Fibroblast of peridontal ligament (primary cell): Measurements from ENCODE around the gene VPS51.
A peak's percentile ranks its signal among the peaks of the same experiment; 100 is the strongest.

Source experiments
- DNase-seq: peaks from one replicate; pipeline ENCODE4 v3.0.0-alpha.2; 2010; ENCODE audit errors: extremely low read depth

The VPS51 gene

DNA sequence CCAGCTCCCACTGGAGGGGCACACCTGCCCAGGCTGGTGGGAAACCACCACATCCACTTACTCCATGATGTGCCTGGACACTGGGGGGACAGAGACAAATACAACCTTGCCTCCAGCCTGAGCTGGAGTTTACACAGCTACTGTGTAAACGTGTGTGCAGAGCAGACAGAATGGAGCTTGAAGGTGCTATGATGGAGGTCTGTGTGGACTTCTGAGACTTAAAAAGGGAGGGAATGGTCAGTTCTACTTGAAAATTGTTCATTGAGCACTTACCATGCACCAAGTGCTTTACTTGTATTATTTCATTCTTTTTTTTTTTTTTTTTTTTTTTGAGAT is 23.4 kb upstream of the VPS51 start:
- no peak for DNase-seq

DNA sequence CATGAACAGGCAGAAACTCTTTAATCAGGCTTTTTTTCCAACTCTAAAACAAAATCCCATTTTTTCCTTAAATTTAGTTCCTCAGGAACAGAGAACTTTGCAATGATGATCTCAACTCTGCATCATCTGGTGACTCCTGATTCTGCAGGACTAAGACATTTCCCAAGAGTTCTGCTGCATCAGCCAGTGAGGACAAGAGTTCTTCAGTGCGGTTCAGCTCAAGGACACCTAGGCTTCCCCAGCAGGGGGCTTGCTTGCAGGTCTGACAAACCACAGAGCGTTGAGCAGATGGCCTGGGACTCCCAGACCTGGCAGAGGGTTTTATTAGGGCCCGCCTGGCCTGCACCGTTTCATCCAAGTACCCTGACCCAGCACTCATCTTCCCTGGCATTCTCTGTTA is 18.6 kb upstream of the VPS51 start:
- no peak for DNase-seq

DNA sequence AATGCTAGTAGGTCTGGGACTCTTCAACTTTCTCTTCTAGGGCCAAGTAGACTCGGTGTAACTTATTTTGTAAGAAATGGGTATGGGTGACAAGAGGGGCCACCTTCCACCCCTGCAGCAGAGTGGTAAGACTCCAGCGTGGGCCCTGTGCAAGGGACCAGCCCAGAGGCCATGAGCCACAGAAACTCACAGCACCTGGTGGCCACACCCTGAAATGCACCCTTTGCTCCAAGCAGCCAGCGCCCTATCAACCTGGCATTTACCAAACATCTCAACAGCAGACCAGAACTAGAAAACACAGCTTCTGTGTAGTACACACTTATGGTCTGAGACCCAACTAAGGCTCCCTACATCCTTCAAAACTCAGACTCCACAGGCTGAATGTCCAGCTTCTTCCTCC is 17.9 kb upstream of the VPS51 start:
- peak; percentile 14 for DNase-seq

DNA sequence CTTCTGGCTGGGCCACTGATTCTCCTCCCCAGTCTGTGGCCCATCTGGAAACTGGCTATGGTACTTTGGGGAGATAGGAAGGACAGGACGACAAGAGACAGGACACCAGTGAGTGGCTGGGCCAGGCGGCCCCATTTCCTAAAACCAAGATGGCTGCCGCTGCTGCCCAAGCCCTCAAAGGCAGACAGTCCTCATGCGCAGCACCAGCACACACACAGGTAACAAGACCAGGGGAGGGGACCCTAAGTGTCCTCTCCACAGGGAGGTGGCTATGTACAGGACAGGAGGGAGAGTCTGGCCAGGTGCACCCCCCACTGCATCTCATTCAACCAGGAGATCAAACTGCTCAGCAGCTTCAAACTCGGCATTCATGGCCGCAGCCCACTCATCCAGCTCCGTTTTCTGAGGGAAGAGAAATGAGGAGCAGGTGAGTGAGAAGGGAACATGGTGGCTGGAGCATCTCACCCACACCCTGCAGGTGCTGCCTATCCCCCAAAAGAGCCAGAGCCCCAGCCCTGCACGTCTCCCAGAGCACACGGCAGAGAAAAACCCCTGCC is 17.1 kb upstream of the VPS51 start:
- DNase-seq: no peak

DNA sequence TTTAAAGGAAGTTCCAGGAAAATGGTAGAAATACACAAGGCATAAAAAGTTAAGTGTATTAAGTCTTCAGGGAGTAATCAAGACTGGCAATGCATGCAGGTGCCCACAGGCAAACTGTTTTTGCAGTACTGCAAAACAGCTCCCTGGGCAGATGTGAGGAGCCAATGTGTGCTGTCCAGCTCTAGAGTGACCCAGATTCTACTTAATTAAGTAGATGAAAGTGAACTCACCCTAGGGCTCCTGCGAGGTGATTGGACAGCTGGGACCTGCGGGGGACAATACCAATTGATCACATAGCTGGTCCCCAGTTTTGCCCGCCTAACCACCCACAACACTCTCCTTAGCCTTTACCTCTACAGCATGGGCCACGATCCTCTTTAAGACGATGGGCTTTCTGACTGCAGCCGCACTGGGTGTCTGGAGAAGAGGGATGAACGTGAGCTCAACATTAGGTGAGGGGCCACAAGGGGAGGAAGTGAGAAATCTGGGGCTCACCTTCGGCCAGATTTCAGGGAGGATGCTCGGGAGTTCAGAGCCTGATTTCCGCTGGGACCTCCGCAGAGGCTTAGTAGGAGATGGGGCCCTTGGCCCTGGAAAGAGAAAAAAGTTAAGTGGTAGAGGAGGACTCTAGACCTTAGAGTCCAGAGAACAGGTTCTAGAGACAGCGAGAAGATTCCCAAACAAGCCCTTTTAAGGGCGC is 12.7 kb upstream of the VPS51 start:
- DNase-seq: no peak

DNA sequence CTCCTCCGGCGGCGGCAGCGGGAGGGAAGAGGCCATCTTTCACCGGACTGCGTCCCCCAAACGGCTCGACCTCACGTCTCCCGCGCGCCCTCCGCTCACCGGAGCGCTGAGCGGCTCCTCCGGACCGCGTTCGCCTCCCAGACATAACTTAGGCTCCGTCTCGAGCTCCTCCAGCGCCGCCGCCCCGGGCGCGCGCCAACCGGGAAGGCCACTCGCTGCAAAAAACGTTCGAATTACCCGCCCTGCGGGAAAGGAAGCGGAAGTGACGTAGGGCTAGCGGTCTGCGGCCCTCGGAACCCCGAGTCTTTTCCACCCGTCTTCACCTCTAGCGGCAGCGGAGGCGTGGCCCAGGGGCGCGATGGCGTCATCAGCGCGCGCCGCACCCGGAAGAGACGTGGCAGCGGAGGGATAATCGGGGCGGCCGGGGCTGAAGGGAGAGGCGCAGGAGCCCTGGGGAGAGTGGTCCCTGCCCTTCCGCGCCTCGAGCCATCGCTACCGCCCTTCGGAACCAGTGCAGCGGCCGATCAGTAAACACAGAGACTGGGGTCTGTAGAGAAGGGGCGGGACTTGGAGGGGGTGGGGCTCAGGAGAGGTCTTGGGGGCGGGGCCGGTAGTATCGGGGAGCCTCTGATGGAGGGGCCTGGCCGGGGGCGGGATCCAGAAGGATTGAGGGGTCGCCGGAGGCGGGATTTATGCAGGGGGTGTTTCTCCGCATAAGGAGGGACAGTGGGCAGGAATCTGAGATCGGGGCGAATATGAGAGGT is 12.0 kb upstream of the VPS51 start, which contains the start of the genes CDCA5 and ZFPL1:
TSS of gene CDCA5 (minus strand) at position 207 of the 764 bp plus-strand sequence. CDS start at position 145, 62 bp downstream.
TSS of gene ZFPL1 (plus strand) at position 389 of the 764 bp plus-strand sequence. CDS start 477 bp downstream, outside the sequence.
- DNase-seq: peak; percentile 93

DNA sequence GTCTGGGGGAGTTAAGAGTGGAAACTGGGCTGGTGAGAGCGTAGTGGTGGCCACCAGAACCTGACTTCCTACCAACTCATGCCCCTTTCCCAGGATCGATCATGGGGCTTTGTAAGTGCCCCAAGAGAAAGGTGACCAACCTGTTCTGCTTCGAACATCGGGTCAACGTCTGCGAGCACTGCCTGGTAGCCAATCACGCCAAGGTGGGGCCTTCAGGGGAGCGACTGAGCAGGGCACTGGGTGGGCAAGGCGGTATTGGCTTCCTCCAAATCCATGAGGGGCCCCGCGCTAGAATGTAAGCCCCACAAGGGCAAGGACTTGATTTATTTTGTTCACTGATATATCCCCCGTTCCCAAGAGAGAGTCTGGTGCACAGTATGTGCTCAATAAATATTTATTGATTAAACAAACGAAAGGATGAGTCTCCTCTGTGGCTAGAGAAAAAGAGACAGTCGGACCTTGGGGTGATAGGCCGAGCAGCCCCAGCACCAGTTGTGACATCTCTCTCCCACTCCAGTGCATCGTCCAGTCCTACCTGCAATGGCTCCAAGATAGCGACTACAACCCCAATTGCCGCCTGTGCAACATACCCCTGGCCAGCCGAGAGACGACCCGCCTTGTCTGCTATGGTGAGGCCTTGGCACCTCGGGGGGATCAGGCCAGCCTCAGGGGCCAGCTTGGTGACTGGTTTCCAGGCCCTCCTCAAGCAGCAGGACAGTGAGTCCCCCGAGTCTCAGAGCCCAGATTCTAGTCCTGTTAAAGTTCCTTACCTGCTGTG is 11.2 kb upstream of the VPS51 start:
- DNase-seq: no peak

DNA sequence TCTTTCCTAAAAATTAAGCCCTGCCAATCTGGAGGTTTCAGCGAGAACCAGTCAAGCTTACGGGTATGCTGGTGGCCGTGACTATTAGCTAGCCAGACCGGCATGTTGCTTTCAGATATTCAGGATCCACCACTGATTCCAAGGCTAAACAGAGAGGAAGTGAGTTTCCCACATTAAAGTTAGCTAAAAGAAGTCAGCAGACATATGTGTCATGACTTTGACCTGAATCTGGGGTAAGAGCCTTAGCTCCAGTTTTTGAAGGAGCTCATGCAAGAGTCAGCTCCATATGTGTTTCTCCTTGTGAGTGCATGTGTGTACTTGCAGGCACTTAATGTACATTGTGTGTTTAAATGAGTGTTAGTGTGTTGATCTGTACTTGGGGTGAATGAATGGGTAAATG is 10.6 kb upstream of the VPS51 start:
- peak; percentile 3 for DNase-seq

DNA sequence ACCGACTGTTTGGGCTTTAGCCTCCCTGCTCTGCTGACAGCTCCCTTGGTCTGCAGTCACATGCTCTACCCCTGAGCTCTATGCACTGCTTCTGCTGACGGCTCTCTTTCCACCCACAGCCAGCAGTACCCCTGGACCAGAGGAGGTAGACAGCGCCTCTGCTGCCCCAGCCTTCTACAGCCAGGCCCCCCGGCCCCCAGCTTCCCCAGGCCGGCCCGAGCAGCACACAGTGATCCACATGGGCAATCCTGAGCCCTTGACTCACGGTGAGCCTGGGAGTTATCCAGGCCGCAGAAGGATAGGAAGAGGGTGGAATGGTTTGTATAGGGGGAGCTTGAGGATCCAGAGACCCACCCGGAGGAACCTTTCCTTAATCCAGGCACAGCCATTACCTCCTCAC is 9.2 kb upstream of the VPS51 start:
- no peak for DNase-seq

DNA sequence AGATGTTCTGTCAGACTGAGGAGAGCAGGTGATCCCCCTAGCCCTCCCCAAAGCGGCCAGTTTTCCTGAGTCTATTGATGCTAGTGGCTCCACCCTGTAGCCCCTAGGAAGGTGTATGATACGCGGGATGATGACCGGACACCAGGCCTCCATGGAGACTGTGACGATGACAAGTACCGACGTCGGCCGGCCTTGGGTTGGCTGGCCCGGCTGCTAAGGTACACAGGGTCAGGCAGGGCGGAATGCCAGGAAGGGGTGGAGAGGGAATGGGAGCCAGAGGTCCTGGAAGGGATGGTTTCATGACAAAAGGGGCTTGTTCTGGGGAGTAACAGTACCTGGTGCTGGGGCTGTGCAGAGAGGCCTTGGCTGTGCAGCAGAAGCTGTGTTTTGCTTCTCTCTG is 8.8 kb upstream of the VPS51 start:
- DNase-seq: no peak

DNA sequence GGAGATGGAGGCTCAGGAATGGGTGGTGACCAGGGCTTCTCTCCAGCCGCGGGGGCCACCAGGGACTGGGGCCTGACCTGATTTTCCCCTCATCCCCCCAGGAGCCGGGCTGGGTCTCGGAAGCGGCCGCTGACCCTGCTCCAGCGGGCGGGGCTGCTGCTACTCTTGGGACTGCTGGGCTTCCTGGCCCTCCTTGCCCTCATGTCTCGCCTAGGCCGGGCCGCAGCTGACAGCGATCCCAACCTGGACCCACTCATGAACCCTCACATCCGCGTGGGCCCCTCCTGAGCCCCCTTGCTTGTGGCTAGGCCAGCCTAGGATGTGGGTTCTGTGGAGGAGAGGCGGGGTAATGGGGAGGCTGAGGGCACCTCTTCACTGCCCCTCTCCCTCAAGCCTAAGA is 8.2 kb upstream of the VPS51 start:
- no peak for DNase-seq

DNA sequence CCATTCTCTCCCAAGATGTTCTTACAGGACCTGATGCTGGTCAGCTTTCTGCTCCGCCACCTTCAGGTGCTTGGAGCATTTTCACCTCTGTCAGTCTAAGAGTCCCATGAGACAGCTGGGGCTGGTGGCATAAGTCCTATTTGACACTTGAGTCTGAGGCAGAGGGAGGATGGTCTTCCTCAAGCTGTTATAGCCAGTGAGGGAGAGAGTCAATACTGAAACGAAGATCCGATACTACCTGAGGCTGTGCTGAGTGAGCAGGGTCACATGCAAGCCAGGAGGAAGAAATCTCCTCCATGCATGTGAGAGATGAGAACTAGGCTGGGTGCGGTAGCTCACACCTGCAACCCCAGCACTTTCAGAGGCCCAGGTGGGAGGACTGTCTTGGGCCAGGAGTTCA is 6.4 kb upstream of the VPS51 start:
- no peak for DNase-seq

DNA sequence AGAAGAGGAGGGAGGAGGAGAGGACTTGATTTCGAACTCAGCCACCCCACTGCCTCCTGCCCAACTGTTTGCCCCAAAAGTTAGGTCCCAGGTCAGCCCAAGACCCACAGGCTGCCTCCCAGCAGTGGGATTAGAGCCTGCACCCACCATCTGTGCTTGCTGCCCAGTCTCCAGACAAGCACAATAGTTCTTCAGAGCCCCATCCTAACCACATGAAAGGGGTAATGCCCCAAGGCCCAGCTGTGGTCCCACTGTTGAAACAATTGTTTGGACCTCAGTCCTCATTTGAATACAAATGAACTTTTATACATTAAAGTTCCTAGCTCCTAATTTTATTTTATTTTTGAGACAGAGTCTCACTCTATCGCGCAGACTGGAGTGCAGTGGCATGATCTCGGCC is 5.4 kb upstream of the VPS51 start:
- no peak for DNase-seq

DNA sequence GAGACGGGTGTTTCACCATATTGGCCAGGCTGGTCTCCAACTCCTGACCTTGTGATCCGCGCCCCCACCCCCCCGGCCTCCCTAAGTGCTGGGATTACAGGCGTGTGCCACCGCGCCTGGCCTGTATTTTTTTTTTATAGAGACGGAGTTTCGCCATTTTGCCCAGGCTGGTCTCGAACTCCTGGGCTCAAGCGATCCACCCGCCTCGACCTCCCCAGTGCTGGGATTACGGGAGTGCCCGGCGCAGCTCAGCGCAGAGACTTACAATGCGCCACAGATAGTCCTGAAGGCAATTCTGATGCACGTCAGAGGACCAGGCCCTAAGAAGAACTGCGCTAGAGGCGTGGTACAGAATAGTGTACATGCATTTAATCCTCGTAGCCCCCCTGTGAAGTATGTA is 587 bp upstream of the VPS51 start:
- DNase-seq: no peak

DNA sequence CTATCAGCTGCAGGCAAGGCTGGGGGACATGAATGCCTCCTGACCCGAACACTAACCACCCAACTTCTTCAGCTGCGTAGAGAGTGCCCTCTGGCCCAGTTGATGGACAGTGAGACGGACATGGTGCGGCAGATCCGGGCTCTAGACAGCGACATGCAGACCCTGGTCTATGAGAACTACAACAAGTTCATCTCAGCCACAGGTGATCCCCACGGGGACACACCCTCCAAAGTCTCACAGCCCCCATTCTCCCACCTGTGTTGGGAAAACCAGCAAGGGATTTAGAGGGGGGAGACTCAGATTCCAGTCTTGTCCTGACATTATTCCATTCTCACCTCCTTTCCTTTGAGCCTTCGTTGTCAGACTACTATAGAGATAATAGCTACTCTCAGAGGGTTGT is 912 bp downstream of the VPS51 start:
- no peak for DNase-seq

DNA sequence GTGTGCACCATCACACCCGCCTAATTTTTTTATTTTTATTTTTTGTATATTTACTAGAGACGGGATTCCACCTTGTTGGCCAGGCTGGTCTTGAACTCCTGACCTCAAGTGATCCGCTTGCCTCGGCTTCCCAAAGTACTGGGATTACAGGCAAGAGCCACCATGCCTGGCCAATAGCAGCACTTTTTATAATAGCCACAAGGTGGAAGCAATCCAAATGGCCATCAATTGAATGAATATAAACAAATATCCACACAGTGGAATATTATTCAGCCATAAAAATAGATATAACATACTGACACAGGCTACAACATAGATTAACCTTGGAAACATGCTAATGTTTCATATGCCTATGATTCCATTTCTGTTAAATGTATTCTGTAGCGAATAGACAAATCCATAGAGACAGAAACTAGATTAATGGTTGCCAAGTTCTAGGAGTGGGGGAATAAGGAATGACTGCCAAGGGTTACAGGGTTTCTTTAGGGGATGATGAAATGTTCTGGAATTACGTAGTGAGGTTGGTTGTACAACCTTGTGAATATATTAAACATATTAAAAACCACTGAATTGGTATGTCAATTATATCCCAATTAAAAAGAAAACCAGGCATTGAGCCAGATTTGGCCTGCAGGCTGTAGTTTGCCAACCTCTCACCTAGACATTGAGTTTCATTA is 4.8 kb downstream of the VPS51 start:
- DNase-seq: no peak

DNA sequence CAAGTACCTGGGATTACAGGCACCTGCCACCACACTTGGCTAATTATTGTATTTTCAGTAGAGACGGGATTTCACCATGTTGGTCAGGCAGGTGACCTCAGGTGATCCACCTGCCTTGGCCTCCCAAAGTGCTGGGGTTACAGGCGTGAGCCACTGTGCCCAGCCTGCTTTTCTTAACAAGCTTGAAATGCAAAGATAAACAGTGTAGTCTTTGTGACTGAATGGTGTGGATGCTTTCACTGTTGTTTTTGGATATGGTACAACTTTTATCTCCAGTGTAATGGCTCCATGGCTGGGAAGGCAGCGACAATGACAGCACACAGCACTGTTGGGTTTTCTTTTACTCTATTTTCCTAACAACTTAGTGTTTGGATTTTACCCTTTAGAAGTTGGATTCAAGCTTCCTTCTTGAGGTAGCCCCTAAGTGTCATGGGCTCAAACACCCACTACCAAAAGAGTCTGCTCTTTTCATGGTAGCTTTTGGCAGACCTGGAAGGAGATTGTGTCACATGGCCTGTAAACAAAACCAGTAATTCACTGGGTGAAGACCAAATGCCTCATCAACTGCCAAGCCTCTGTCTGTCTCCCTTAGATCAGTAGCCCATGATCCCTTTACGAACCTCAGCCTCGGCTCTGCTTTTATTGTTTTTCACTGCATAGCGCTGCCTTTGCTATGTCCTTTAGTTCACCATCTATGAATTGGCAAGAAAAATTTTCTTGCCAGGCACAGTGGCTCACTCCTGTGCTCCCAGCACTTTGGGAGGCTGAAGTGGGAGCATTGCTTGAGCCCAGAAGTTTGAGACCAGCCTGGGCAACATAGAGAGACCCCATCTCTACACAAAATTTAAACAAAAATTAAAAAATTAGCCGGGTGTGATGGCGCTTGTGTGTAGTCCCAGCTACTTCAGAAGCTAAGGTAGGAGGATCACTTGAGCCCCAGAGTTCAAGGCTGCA is 6.4 kb downstream of the VPS51 start:
- no peak for DNase-seq

DNA sequence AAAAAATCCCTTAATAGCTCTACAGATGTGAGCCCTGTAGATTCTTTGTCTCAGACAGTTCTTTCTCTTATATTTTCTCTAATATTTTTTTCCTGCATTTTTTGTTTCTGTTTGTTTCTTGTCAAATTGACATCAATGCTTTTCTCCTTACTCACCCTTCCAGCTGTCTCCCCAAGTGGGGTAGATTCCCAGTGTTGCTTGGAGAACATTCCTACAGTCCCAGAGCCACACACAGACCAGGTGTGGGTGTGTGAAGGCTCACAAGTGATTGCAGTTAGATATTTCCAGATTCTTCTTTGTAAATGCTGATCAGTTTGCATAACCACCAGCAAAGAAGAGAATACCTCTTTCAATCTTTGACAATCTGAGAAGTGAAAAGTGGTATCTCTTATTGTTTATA is 7.5 kb downstream of the VPS51 start:
- no peak for DNase-seq

DNA sequence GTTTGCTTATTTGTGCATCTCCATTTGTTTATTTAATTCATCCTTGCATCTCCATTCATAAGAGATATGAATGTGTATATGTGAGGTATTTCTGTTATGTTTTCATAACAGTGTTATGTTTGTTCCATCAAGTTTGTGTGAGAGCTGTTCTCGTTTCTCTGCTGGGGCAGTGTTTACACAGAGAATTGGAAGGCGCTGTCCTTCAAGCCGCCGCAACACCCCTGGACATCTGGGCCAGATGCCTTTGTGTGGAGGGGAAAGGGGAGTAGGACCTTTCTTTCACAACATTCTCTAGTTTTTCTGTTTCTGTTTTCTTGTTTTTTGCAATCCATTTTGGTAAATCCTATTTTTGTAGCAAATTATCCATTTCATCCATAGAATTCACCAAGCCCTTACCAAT is 8.6 kb downstream of the VPS51 start:
- no peak for DNase-seq

DNA sequence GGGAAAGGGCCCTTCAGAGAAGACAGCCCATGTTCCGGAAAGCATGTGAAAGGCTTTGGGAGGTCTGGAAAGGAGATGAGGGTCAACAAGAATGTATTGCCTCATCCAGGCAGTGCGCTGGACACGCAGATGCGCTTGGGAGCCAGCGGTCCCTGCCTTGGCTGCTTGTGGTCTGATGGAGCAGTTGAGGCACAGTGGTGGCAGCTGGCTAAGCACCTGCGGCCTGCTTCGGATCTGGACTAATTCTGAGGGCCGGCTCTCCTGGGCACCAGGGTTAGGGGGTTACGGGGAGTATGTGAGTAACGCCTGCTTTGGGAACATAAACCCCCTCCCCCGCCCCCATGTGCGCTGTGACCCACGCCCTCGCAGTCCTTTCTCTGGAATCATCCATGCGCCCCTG is 11.1 kb downstream of the VPS51 start:
- no peak for DNase-seq
